Measurements from ENCODE around the gene WNT10A. TPM values are rescaled to one million over a fixed set of nuclear protein-coding genes. Genes with fewer than 3 reads are reported as not detected.

WNT10A gene
- total RNA-seq, 2 experiments from 2014 or later = 4.8 to 6.6 TPM

GRCh38 chr2:218902427-218902826 is 21.8 kb downstream of the WNT10A start:
- ATAC-seq (ENCODE audit: poor library complexity) (no peak), DNase-seq (no peak)
- Histone ChIP-seq H3K9me3 (ENCODE audit: control insufficient read depth in 1 of 2, insufficient read depth in 1 of 2, low read length in 2 of 2) (no peaks in the 10 kb centered on the region), H3K4me3 (ENCODE audit: low read length) (no peak overlapping the region), H3K36me3 (ENCODE audit: insufficient read depth, low read length) (no peaks in the 10 kb centered on the region), H3K27me3 (ENCODE audit: control insufficient read depth in 1 of 2, insufficient read depth in 2 of 2, low read length in 2 of 2) (peaks cover 14 to 32% of the 10 kb centered on the region in 2 experiments), H3K27ac (ENCODE audit: low read depth in 1 of 2, low read length in 2 of 2) (no peak overlapping the region), H3K4me1 (ENCODE audit: insufficient read depth, low read length) (peaks cover 12% of the 10 kb centered on the region)
- H3K4me3 Mint-ChIP-seq = no peak overlapping the region
- no peak for TF ChIP-seq CTCF (IDR thresholded peaks at IDR 0.05)
- H3K27ac Mint-ChIP-seq = no peak overlapping the region
- intact Hi-C loops (cut with DNase I, micrococcal nuclease) = no loop called here
- peaks cover 67% of the 10 kb centered on the region for H3K27me3 Mint-ChIP-seq
- ChIA-PET CTCF (interaction anchor here (1.3 to 11.9 kb wide), 2 partner anchors 23 to 78 kb away, joined by 5 to 500 read pairs; partner anchors contain the start of gene WNT10A), POLR2A (no interaction called here)
- H3K36me3 Mint-ChIP-seq (ENCODE audit: low read depth) = no peaks in the 10 kb centered on the region
- H3K4me1 Mint-ChIP-seq (ENCODE audit: low read depth) = peaks cover 10% of the 10 kb centered on the region
- no peaks in the 10 kb centered on the region for H3K9me3 Mint-ChIP-seq

GRCh38 chr2:218904176-218904575 is 23.5 kb downstream of the WNT10A start:
- peaks cover 12 to 32% of the 10 kb centered on the region in 2 experiments for H3K27me3 ChIP-seq (ENCODE audit: control insufficient read depth in 1 of 2, insufficient read depth in 2 of 2, low read length in 2 of 2)
- Mint-ChIP-seq H3K9me3 (no peaks in the 10 kb centered on the region), H3K27ac (no peak overlapping the region), H3K4me3 (no peak overlapping the region), H3K36me3 (ENCODE audit: low read depth) (no peaks in the 10 kb centered on the region), H3K4me1 (ENCODE audit: low read depth) (peaks cover 10% of the 10 kb centered on the region), H3K27me3 (peaks cover 61% of the 10 kb centered on the region)
- ATAC-seq (ENCODE audit: poor library complexity) (no peak), DNase-seq (no peak)
- H3K4me1 ChIP-seq (ENCODE audit: insufficient read depth, low read length) = peaks cover 10% of the 10 kb centered on the region
- intact Hi-C loops (cut with DNase I, micrococcal nuclease) = no loop called here
- ChIA-PET CTCF (interaction anchor here (1.3 to 2.1 kb wide), 2 partner anchors 28 to 57 kb away, joined by 3 to 10 read pairs; no protein-coding TSS in a partner anchor), POLR2A (no interaction called here)
- H3K27ac ChIP-seq (ENCODE audit: low read depth in 1 of 2, low read length in 2 of 2) = no peak overlapping the region
- TF ChIP-seq CTCF (IDR thresholded peaks at IDR 0.05) = no peak
- no peaks in the 10 kb centered on the region for H3K36me3 ChIP-seq (ENCODE audit: insufficient read depth, low read length)
- H3K4me3 ChIP-seq (ENCODE audit: low read length) = no peak overlapping the region
- no peaks in the 10 kb centered on the region for H3K9me3 ChIP-seq (ENCODE audit: control insufficient read depth in 1 of 2, insufficient read depth in 1 of 2, low read length in 2 of 2)

GRCh38 chr2:218908721-218909619 is 28.3 kb downstream of the WNT10A start:
- Histone ChIP-seq H3K4me1 (ENCODE audit: insufficient read depth, low read length) (peaks cover 15% of the 10 kb centered on the region), H3K36me3 (ENCODE audit: insufficient read depth, low read length) (no peaks in the 10 kb centered on the region), H3K27me3 (ENCODE audit: control insufficient read depth in 1 of 2, insufficient read depth in 2 of 2, low read length in 2 of 2) (peaks cover 4 to 8% of the 10 kb centered on the region in 2 experiments), H3K27ac (ENCODE audit: low read depth in 1 of 2, low read length in 2 of 2) (no peak overlapping the region), H3K9me3 (ENCODE audit: control insufficient read depth in 1 of 2, insufficient read depth in 1 of 2, low read length in 2 of 2) (no peaks in the 10 kb centered on the region), H3K4me3 (ENCODE audit: low read length) (peak overlapping the region; percentile 68)
- Mint-ChIP-seq H3K4me1 (ENCODE audit: low read depth) (peaks cover 13% of the 10 kb centered on the region), H3K9me3 (no peaks in the 10 kb centered on the region), H3K27me3 (peaks cover 41% of the 10 kb centered on the region), H3K36me3 (ENCODE audit: low read depth) (no peaks in the 10 kb centered on the region), H3K4me3 (peak overlapping the region; percentile 85), H3K27ac (peak overlapping the region; percentile 78)
- ChIA-PET CTCF (interaction anchor here (1.1 to 7.4 kb wide), 4 partner anchors 11 to 62 kb away, joined by 3 to 35 read pairs (median 4); no protein-coding TSS in a partner anchor), POLR2A (interaction anchor here (0.6 to 1.1 kb wide), 4 partner anchors 11 to 59 kb away, joined by 3 to 4 read pairs (median 4); no protein-coding TSS in a partner anchor)
- DNase-seq (peak; percentile 78 to 95 (median 84)), ATAC-seq (ENCODE audit: poor library complexity) (peak; percentile 100)
- intact Hi-C loops (cut with DNase I, micrococcal nuclease) = loop anchor here (1.0 to 5.0 kb wide), 2 partner anchors 12 to 252 kb away; partner anchors contain the start of genes BCS1L (in 1 of the 2) and ZNF142 (in 1 of the 2)
- TF ChIP-seq CTCF (IDR thresholded peaks at IDR 0.05) = no peak
